Gastroesophageal sphincter (tissue), 4 donors: ENCODE measurements around the gene ZMYND19. TPM values are rescaled to one million over a fixed set of nuclear protein-coding genes. Genes with fewer than 3 reads are reported as not detected.

ENCODE experiments used
- small RNA-seq, 4 donors: library from RNA; depleted of rRNA; stranded (forward); fragments of <200 nt; gene quantifications; one replicate each; pipeline ENCODE3, GENCODE V24; 2016
- total RNA-seq, 4 donors: library from RNA; depleted of rRNA; stranded (reverse); fragments of >200 nt; gene quantifications; one replicate each; pipeline ENCODE4 v1.1.0, GENCODE V29; 2016

ZMYND19 gene
- total RNA-seq, 4 donors from 2014 or later, result 9.5 to 17.1 (median 13.2) TPM

Small RNAs within 50 kb of the gene (small RNA-seq; reads per million reads assigned to genes)
- gene RF00017, result 0 reads per million in 4 donors

Other genes starting within 250 kb of the ZMYND19 start
- gene EXD3, start 167.3 kb downstream of the ZMYND19 start, total RNA-seq, result 10 to 100 TPM in 2 of 4 donors, 1 to 10 TPM in 2; 3.7 to 29.7 (median 10.9) TPM
- 1 to 10 TPM; 1.1 to 4.2 (median 3.0) TPM for gene NOXA1, start 167.1 kb downstream of the ZMYND19 start, total RNA-seq
- under 1 TPM in 1 of 4 donors, not detected in 3; 0.57 TPM for gene ENTPD8, start 149.2 kb downstream of the ZMYND19 start, total RNA-seq
- gene NSMF, start 131.2 kb downstream of the ZMYND19 start, total RNA-seq, result 10 to 100 TPM; 38.1 to 63.5 (median 49.1) TPM
- gene PNPLA7, start 40.1 kb downstream of the ZMYND19 start, total RNA-seq, result 10 to 100 TPM in 1 of 4 donors, 1 to 10 TPM in 3; 2.0 to 11.2 (median 6.6) TPM
- gene MRPL41, start 38.6 kb downstream of the ZMYND19 start, total RNA-seq, result 10 to 100 TPM; 46.5 to 65.1 (median 55.8) TPM
- 10 to 100 TPM; 17.6 to 43.6 (median 27.8) TPM for gene DPH7, start 11.6 kb downstream of the ZMYND19 start, total RNA-seq
- 10 to 100 TPM; 16.0 to 25.1 (median 21.9) TPM for gene ARRDC1, start 15.2 kb upstream of the ZMYND19 start, total RNA-seq
- 10 to 100 TPM; 49.2 to 79.7 (median 64.7) TPM for gene EHMT1, start 28.5 kb upstream of the ZMYND19 start, total RNA-seq